Measurements from ENCODE around the gene DDX1.

GRCh38 chr2:15640784-15641183 is 49.1 kb downstream of the DDX1 start:
- TF ChIP-seq SP1 (IDR thresholded peaks at IDR 0.05) (no peak), TARDBP (IDR thresholded peaks at IDR 0.05) (no peak), ELF4 (IDR thresholded peaks at IDR 0.05) (no peak), FOXK2 (IDR thresholded peaks at IDR 0.05) (no peak), BHLHE40 (IDR thresholded peaks at IDR 0.05; ENCODE audit: borderline replicate concordance) (no peak), SUZ12 (IDR thresholded peaks at IDR 0.05) (no peak), ARNT (IDR thresholded peaks at IDR 0.05) (no peak), NFRKB (IDR thresholded peaks at IDR 0.05) (no peak), PKNOX1 (IDR thresholded peaks at IDR 0.05) (no peak), HDGF (IDR thresholded peaks at IDR 0.05; ENCODE audit: borderline replicate concordance) (no peak), FOXM1 (IDR thresholded peaks at IDR 0.05; ENCODE audit: borderline replicate concordance) (no peak), FOXA1 (IDR thresholded peaks at IDR 0.05) (no peak), CTBP1 (IDR thresholded peaks at IDR 0.05; ENCODE audit: borderline replicate concordance) (no peak)

Measured in HEK293T (cell line).